Ovary (tissue), 9 donors: ENCODE results near the gene WWOX. TPM values are rescaled to one million over a fixed set of nuclear protein-coding genes. Genes with fewer than 3 reads are reported as not detected.

ENCODE experiments used
- DNase-seq, 5 donors: peaks; one replicate each; pipeline ENCODE4 v3.0.0-alpha.2; 2019 to 2020
- H3K27ac ChIP-seq, 2 donors: fragments of 200-600 bp; one replicate each; pipeline versions ENCODE4 v1.5.1 to v1.8.0; 2019 to 2022
- H3K27me3 ChIP-seq: fragments of 200-600 bp; one replicate; pipeline ENCODE4 v1.8.0; 2022
- H3K36me3 ChIP-seq: fragments of 200-600 bp; sonication (generic); one replicate; pipeline ENCODE4 v1.5.1; 2019
- H3K4me1 ChIP-seq: one replicate; pipeline ENCODE4 v1.8.1; 2013; ENCODE audit warnings: mild to moderate bottlenecking, moderate library complexity; ENCODE audit not compliant: insufficient read depth
- H3K4me3 ChIP-seq: fragments of 200-600 bp; sonication (generic); one replicate; pipeline ENCODE4 v1.5.1; 2017
- H3K9me3 ChIP-seq, 2 donors: fragments of 200-600 bp in 1 of 2; sonication (generic) in 1 of 2; one replicate each; pipeline versions ENCODE4 v1.5.1 to v1.8.1; 2013 to 2019; ENCODE audit warnings: mild to moderate bottlenecking in 1 of 2, moderate library complexity in 1 of 2
- EP300 ChIP-seq: sonication (generic); formaldehyde crosslinking; IDR thresholded peaks from one replicate; pipeline ENCODE4 v1.6.1; 2017; ENCODE audit warnings: antibody characterized with exemption
- POLR2A ChIP-seq: fragments of 450-650 bp; IDR thresholded peaks from one replicate; pipeline ENCODE4 v1.6.1; 2017; ENCODE audit warnings: antibody characterized with exemption, mild to moderate bottlenecking, moderate library complexity
- WGBS, 3 donors: extraction: QIAGEN DNeasy Blood & Tissue Kit in 1 of 3; methylation state at CpG; one replicate each; pipeline versions ENCODE4 v1.1.5 to v1.1.7; 2013 to 2017; 5-methylcytosine and 5-hydroxymethylcytosine counted together
- intact Hi-C, 4 donors: fragments of 100-400 bp; cut with DNase I; formaldehyde crosslinking; loops; one replicate each; pipeline versions ENCODE4 v1.11.0 to v1.15.1; 2022 to 2023
- polyA plus RNA-seq, 2 donors: library from polyadenylated mRNA; stranded (reverse); fragments of 200-250 nt in 1 of 2; fragments of 350-450 nt in 1 of 2; fragmentation: Illumina TruSeq in 1 of 2; extraction: RNeasy Lipid Tissue Mini Kit (QIAGEN cat#74804) in 1 of 2; gene quantifications; one replicate each; pipeline ENCODE4 v1.2.3, GENCODE V29; 2013 to 2014
- total RNA-seq, 7 donors: library from RNA; depleted of rRNA in 2 of 7; stranded (reverse); fragments of >200 nt in 2 of 7; fragmentation: NEBNext Ultra II Directional in 3 of 7; extraction: Animal tissue kit (Norgen Biotek cat#: 25700) in 3 of 7; gene quantifications; one replicate each; pipeline versions ENCODE4 v1.1.0 to v1.2.4, GENCODE V29; 2016 to 2023
- TF ChIP-seq, protein P1 (sequence below), 3 donors: fragments of 450-650 bp in 2 of 3; fragments of 200-600 bp in 1 of 3; IDR thresholded peaks; one replicate each; pipeline versions ENCODE4 v1.5.1 to v1.8.0; 2016 to 2022; ENCODE audit warnings: antibody characterized with exemption in 3 of 3, mild to moderate bottlenecking in 1 of 3
- donor health status: DM: no; HTN: no; CAD: no; lungs with moderate emphysema.
- donor health status: DM: no; HTN: no; CAD: no.
- donor health status: Bipolar disorder and iron deficiency.
- donor health status: DM: yes; HTN: yes; CAD: no.
- donor health status: DM: no; HTN: no; CAD: no.
- donor health status: DM: yes; HTN: yes; CAD: no.

Gene WWOX
- total and polyA plus RNA-seq, 9 donors, result 11.0 to 40.5 (median 25.2) TPM

DNA sequence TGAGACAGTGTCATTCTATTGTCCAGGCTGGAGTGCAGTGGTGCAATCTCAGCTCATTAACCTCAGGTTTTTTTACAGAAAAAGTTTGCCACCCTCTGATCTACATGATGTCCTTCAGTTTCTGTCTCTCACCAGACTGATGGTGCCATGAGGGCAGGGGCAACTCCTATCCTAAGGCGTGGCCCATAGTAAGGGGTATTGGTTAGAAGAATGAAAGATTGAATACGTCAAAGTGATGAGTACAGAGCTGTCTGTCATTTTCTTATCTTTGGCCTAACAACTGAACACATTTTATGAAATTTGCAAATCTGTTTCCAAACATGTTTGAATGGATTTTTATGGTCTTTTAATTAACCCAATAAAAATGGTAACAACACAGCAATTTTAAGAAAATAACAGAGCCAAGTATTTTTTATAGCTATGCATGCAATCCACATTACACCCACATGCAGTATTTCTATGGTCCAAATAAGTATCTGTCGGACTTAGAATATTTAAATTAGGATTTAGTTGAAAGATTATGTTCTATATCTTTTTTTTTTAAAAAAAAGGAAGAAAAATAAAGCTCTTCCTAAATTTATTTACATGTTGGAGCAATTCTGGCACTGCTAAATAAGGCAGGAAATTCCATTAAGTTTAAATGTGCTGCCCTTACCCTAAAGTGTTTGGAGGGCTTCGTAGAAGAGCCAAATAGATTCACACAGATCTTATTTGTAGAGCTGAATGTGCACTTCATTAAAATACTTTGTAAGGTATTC is 192.8 kb downstream of the WWOX start:
- TF ChIP-seq POLR2A, result no peak
- no peak for TF ChIP-seq EP300
- 61 to 74% (median 69%) methylated on average over 4 of the region's 4 CpGs for WGBS, 3 donors
- Histone ChIP-seq H3K27ac (no peak overlapping the region), H3K4me1 (peaks cover 3% of the 10 kb centered on the region), H3K36me3 (no peaks in the 10 kb centered on the region), H3K9me3 (no peaks in the 10 kb centered on the region), H3K4me3 (no peak overlapping the region), H3K27me3 (no peaks in the 10 kb centered on the region)
- intact Hi-C loops, result no loop called here
- DNase-seq, result no peak

DNA sequence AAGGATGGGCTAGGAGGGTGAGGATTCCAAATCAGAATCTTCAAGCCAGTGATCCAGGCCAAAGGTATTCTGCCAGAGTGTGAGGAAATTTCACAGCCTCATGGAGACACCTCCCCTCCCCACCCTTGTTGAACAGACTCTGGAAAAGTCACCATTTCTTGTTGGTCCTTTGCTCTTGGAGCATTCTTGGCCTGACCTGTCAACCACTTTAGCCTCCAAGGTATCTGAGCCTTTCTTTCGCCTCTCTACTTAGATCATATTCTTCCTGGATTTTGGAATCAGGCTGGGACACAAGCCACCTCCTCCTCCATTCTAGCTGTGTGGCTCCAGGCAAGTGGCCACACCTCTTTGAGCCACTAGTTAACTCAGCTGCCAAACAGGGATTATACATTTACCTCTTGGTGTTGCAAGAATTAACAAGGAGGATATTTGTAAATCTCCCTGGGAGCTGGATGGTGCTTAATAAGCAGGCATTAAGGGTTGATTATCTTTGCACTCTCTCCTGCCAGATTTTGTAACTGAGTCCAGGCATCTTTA is 193.5 kb downstream of the WWOX start:
- H3K36me3 ChIP-seq, result no peaks in the 10 kb centered on the region
- no peak for DNase-seq
- H3K27ac ChIP-seq, result no peak overlapping the region
- H3K4me1 ChIP-seq, result peaks cover 3% of the 10 kb centered on the region
- WGBS, 3 donors, result 92 to 98% (median 96%) methylated on average over 1 of the region's 1 CpG
- intact Hi-C loops, result no loop called here
- H3K27me3 ChIP-seq, result no peaks in the 10 kb centered on the region
- no peaks in the 10 kb centered on the region for H3K9me3 ChIP-seq
- H3K4me3 ChIP-seq, result no peak overlapping the region
- TF ChIP-seq POLR2A (no peak), EP300 (no peak)
- TF ChIP-seq, protein P1, sequence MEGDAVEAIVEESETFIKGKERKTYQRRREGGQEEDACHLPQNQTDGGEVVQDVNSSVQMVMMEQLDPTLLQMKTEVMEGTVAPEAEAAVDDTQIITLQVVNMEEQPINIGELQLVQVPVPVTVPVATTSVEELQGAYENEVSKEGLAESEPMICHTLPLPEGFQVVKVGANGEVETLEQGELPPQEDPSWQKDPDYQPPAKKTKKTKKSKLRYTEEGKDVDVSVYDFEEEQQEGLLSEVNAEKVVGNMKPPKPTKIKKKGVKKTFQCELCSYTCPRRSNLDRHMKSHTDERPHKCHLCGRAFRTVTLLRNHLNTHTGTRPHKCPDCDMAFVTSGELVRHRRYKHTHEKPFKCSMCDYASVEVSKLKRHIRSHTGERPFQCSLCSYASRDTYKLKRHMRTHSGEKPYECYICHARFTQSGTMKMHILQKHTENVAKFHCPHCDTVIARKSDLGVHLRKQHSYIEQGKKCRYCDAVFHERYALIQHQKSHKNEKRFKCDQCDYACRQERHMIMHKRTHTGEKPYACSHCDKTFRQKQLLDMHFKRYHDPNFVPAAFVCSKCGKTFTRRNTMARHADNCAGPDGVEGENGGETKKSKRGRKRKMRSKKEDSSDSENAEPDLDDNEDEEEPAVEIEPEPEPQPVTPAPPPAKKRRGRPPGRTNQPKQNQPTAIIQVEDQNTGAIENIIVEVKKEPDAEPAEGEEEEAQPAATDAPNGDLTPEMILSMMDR (IDR thresholded peaks at IDR 0.05), result no peak

DNA sequence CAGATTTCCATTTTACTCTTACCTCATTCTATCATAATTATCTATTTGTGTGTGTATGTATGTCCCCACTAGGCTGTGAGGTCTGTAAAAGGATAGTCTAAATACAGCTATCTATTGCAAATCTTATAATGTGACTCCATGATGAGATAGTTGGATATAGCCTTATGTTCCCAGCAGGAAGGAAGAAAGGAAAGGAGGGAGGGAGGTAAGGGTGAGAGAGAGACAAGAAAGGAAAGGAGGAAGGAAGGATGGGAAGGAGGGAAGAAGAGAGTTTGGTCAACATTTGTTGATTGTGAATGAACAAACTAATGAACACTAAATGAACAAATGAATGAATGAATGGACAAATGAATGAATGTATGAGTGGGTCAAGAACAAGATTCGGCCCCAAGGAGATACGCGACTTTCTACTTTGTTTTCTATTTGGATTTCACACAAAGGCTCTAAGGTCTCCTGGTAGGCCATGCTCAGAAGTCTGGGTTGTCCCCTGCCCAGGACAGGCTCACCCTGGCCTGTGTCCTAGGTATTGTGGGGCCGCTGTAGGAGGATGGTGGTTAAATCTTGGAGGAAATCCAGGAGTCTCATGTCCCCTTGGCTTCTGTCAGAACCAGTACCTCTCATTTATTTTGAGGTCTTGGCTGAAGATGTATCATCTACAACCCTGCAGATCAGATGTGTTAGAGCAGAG is 195.2 kb downstream of the WWOX start:
- Histone ChIP-seq H3K9me3 (no peaks in the 10 kb centered on the region), H3K27ac (no peak overlapping the region), H3K27me3 (no peaks in the 10 kb centered on the region), H3K4me3 (no peak overlapping the region), H3K36me3 (no peaks in the 10 kb centered on the region), H3K4me1 (peaks cover 3% of the 10 kb centered on the region)
- intact Hi-C loops, result no loop called here
- DNase-seq, result no peak
- TF ChIP-seq, protein P1 (IDR thresholded peaks at IDR 0.05), result no peak
- TF ChIP-seq POLR2A (no peak), EP300 (no peak)
- WGBS, 3 donors, result 95 to 97% (median 96%) methylated on average over 4 of the region's 4 CpGs

DNA sequence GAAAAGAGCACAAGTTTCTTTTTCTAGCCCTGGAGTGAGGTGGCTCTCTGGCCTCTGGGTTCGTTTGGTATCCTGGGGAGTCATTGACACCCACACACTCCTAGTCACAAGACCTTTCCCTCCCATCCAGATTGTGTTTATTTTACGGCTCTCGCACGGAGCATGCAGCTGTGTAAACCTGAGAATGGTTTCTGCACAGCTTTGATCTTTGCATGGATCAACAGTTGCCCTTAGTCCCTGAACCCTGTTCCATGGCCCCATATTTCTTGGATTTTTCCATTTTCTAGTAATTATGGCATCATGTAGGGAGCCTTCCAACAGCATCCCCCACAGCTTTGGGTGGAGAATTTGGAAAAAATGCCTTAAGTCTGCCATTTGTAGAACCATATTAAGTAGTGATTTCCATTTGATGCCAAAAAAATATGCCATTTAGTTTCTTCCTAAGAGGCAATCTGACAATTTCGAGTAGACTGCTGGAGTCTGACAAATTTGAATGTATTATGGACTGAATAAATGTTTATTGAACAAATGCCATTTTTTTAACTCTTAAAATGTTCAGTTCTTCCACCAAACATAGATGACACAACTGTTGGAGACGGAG is 197.7 kb downstream of the WWOX start:
- TF ChIP-seq EP300 (no peak), POLR2A (no peak)
- TF ChIP-seq, protein P1 (IDR thresholded peaks at IDR 0.05), result no peak
- Histone ChIP-seq H3K4me3 (no peak overlapping the region), H3K27ac (no peak overlapping the region), H3K36me3 (no peaks in the 10 kb centered on the region), H3K4me1 (no peaks in the 10 kb centered on the region), H3K9me3 (no peaks in the 10 kb centered on the region), H3K27me3 (no peaks in the 10 kb centered on the region)
- no peak for DNase-seq
- 71 to 78% (median 74%) methylated on average over 6 of the region's 6 CpGs for WGBS, 3 donors
- intact Hi-C loops, result no loop called here
